Forelimb muscle (tissue), 1 donor: ENCODE results near the gene AASDHPPT. TPM values are rescaled to one million over a fixed set of nuclear protein-coding genes. Genes with fewer than 3 reads are reported as not detected.
"Not testable (repeated sequence)": the region's sequence is repeated elsewhere in the genome, so short reads cannot be mapped to it uniquely, and the experiment has no call there.

ENCODE experiments used
- DNase-seq: peaks from one replicate; pipeline ENCODE4 v3.0.0-alpha.2; 2013; ENCODE audit warnings: low read depth
- polyA plus RNA-seq: library from polyadenylated mRNA; unstranded; fragments of 120-200 nt; gene quantifications from one replicate; pipeline ENCODE4 v1.2.1, GENCODE V29; 2013; ENCODE audit not compliant: insufficient read length

AASDHPPT gene, protein sequence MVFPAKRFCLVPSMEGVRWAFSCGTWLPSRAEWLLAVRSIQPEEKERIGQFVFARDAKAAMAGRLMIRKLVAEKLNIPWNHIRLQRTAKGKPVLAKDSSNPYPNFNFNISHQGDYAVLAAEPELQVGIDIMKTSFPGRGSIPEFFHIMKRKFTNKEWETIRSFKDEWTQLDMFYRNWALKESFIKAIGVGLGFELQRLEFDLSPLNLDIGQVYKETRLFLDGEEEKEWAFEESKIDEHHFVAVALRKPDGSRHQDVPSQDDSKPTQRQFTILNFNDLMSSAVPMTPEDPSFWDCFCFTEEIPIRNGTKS
- polyA plus RNA-seq: 53.0 TPM

DNA sequence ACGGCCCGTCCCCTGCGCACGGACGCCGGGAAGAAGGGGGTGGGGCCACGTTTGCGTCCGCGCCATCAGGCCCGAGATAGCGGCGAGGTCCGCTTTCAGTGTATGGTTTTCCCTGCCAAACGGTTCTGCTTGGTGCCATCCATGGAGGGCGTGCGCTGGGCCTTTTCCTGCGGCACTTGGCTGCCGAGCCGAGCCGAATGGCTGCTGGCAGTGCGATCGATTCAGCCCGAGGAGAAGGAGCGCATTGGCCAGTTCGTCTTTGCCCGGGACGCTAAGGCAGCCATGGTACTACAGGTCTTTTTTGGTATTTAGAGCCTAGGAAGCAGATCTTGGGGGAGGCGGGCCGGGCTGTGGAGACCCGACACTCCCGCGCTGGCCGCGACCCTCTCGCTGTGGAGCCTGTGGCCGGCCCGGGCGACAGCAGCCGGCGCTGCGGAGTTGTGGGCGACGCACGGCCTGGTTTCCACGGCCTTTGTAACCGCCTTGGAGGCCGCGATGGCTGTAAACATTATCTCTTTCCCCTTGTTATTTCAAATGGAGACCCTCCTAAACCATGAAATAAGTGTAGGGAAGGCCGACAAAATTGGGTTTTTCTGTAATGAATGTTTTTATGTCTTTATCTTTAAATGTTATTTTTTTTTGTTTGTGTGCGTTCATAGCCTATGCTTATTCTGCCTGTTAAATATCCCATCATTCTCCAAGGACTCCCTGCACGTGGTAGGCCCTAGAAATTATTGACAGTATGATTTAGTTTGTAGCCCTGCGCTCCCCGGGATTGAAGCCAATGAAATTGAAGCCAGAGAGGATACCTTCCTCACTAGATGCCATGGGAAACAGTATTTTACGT lies at the start of gene AASDHPPT:
TSS of gene AASDHPPT (plus strand) at position 54 of the 847 bp plus-strand sequence. CDS start at position 103, 49 bp downstream.
- DNase-seq: peak; percentile 17

DNA sequence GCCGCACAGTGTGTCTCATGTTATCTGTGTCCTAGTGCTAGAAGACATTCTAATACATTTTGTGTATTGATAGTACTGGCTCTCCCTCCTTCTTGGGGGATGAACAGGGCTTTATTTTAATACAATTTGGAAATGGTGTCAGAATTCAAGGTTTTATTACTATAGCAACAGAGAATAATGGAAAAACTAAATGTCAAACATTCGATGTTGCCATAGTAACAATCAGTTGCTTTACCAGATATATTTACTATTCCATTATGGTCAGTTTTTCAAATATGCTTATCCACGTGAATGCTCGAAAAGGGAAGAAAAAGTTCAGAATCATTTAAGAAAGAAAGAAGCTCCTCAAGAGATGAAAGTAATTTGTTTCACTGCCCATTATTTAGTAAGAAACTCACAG lies 46.9 kb upstream of the AASDHPPT start:
- DNase-seq: no peak

DNA sequence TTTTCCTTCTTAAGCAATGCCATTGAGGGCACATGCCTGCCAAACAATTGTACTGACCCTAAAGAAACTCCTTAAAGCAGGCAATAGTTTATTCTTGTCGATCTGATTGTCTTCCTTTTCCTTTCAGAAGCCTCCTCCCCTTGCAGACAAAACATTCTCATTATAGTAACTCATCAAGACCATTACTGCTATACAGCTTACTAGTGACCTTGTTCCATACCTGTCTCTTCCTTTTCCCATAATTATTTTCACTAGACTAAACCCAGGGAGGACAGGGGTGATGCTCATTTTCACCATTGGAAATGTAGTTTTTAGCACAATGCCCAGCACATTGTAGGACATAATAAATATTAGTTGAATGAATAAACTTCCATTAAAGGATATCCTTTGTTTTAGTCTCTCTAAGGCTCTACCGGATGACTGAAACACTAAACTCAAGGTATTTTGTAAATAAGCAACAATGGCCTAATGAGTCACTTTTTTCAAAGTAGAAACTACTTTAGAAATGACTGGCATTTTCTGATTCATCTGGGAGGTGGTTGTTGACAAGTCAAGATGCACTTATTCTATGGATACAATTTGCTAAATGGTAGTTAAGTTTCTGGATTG lies 46.2 kb upstream of the AASDHPPT start:
- DNase-seq: no peak

DNA sequence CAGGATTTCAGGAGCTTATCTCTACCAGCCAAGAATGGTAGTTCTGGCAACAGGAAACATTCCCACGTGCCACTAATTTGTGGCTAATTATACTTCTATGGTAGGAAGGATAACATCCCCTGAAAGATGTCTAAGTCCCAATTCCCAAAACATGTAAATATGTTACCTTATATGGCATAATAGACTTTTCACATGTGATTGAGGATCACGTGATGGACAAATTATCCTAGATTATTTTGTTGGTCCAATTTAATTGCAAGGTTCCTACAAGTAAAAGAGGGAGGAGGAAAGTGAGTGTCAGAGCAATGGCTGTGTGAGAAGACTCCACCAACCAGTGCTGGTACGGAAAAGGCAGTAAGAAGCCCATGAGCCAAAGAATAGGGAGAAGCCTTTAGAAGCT lies 45.5 kb upstream of the AASDHPPT start:
- DNase-seq: no peak

DNA sequence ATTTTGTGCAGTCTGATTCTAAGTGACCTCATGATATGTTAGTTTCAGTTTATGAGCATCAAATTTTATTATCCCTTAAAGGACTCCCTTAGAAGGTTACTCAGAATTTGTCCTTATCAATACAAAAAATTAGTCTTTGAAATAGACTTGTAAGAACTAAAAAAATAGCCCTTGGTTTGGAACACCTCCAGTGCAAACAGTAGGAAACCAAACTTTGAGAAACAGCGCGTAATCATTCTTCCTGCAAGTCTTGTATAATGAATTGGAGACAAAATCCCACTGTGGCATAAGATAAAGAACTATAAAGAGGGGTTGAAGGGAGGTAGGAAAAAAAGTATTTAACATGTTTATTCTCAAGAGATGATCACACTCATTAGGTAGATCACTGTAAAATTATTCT lies 44.6 kb upstream of the AASDHPPT start:
- no peak for DNase-seq

DNA sequence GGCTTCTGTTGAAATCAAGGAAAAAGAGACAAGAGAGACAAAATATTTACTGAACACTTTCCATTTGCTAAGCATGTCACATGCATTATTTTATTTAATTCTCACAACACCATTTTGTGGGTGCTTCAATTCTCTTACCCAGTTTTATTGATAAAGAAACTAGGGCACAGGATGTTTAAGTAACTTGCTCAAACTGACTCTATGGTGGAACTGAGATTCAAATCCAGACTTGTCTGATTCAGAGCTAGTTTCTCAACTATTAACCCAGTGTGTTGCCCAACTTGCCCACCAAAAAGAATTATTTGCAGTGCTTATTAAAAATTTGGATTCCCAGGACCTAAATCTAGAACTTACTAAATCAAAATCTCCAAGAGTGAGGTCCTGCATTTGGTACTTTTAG lies 33.9 kb upstream of the AASDHPPT start:
- no peak for DNase-seq

DNA sequence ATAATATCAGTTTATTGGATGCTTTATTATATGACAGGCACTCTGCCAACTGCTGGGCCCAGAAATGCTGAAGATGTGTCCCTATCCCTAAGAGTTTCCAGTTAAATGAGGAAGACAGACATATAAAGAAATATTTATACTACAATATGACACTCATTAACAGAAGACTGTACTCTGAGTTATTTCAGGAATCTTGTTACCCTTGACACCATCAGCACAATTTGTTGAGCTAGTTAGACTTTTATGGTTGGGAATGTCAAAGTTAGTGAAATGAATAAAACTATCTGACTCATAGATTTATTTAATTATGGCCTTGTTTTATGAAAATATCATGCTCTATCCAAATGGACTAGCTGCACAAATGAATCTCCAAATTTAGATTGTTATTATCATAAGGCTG lies 29.8 kb upstream of the AASDHPPT start:
- no peak for DNase-seq

DNA sequence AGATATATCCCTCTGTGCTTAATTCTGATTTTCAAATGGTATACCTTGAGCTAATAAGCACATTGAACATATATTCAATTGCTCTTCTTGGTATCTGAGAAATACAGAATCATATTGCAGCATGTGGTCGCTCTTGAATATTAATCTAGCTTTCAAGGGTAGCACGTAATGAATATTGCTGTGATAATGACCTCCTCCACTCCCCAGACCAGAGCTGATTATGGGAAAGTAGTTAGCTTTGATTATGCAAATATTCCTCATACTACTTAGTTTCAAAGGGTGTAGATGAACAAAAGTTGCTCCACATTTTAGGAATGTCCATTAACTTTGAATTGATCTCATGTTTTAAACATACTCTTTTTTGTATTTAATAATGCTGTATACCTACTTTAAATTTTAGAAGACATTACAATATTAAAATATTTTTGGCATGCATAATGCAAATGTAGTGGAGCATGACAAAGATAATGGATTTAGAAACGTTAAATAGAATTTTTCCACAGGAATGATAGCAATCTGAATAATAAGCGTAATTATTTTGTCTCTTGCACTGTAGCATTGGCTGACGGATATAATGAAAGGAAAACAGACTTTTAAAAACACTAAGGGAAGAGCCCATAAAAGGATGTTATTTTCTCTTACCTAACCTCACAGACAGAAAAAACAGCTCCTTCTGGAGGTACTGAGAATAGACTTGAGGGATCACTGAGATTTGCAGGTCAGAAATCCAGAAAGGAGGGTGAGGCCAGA lies 27.6 kb upstream of the AASDHPPT start:
- DNase-seq: no peak

DNA sequence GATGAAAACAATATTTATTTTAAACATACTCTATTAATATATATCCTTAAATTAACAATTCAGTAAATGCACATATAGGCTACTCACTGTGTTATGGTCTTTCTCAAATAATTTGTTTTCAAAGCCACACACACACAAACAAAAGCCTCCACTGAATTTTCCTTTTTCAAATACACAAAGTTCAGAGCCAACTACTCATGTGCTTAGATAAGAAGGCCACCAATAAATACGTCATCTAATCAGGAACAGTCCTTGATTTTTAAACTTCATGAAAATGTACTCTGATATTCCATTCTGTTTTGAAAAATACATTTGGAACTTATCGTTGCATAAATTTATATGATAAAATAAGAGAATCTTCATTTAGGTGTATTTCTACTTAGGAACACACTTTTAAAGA lies 26.4 kb upstream of the AASDHPPT start:
- DNase-seq: no peak

DNA sequence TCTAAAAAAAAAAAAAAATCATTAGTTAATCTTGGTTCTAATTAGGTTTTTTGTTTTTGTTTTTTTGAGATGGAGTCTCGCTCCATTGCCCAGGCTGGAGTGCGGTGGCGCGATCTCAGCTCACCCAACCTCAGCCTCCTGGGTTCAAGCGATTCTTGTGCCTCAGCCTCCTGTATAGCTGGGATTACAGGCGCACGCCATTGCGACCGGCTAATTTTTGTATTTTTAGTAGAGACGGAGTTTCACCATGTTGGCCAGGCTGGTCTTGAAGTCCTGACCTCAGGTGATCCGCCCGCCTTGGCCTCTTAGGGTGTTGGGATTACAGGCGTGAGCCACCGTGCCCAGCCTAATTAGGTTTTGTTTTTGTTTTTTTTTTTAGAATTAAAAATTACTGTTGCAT lies 19.1 kb upstream of the AASDHPPT start:
- DNase-seq: not testable (repeated sequence)

DNA sequence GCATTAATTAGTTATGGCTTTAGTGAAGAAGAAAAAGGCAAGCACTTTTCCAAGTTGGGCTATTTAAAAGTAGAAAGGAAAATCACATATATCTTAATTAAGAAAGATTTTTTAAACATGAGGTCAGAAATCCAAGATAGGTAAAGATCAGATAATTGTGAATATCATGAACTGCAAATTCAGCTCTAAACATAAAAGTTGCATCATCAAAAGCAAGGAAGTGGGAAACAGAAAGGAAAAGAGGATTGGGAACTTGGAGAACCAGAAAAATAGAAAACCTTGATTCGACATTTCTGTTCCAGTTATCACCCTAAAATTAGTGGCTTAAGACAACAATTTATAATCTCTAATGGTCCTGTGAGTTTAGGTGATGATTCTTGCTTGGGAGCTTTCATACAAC lies 17.8 kb upstream of the AASDHPPT start:
- no peak for DNase-seq

DNA sequence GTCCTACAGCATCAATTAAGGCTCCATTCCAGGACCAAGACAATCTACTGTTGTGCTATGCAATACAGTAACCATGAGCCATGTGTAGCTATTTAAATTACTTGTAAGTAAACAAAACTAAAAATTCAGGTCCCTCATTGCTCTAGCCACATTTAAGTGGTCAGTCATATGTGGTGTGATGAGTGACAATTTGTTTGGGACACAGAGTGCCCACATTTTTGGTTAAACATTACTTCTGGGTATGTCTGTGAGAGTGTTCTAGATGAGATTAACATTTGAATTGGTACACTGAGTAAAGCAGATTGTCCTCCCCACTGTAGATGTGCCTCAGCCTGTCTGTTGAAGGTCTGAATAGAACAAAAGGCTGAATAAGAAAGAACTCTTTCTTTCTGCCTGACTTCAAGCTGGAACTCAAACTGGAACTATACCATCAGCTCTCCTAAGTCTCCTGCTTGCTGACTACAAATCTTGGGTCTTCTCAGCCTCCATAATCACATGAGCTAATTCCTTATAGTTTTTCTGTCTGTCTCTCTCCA lies 16.1 kb upstream of the AASDHPPT start:
- DNase-seq: no peak

DNA sequence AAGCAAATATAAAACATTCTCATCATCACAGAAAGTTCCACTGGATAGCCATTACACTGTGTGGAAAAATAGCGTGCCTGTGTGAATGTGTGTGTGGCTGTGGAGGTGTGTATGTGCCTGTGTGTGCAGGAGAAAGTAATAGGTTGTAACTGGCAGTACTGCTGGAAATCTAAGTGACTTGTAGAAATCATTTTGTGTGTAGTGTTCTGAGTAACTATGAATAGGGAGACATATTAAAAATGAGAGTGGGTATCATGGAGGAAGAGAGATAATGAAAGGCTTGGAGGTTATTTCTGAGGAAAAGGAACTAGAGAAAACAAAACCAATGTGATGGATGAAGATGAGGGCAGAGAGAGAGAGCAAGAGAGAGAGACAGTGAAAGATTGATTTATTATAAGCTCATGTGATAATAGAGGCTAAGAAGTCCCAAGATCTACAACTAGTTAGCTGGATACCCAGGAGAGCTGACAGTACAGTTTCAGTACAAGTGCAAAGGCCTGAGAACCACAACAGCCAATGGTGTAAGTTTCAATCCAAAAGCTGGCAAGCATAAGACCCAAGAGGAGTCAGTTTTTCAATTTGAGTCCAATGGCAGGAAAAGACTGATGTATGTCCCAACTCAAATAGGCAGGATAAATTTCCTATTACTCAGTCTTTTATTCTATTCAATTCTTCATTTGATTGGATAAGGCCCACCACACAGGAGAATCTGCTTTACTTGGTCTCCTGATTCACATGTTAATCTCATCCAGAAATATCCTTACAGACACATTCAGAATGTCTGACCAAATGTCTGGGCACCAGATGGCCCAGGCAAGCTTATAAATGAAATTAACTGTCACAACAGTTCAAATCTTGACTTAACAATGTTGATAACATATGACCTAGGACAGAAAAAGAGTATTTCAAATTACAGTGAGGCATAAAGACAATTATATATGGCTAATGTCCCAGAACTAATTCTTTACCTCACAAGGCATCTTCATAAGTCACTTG lies 15.2 kb upstream of the AASDHPPT start:
- DNase-seq: no peak

DNA sequence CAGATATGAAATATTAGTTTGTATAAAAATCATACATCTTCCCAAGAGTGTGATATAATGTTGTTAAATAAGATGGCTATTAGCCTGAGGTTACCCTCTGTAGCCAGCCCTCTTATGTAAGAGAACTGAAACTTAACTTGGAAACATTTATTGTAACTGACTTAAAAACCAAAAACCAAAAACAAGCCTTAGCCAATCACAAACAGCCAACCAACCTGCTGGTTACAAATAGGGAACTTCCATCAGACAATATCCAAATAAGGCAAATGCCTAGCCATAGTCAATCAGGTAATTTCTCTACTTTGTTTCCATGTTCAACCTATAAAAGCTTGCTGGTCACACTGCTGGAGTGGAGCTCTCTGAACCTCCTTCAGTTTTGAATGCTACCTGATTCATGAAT lies 14.5 kb upstream of the AASDHPPT start:
- no peak for DNase-seq

DNA sequence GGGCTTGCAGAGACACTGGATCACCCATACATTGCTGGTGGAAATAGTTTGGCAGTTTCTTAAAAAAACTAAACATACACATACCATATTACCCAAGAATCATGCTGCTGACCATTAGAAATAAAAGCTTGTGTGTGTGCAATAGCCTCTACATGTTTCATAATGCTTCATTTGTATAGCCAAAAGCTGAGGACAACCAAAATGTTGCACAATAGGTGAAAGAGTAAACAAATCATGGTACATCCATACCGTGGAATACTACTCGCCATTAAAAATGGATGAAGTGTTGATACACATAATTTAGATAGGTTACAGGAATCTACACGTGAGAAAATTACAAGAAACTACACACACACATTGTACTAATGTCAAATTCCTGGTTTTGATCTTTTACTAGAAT lies 6.9 kb upstream of the AASDHPPT start:
- DNase-seq: no peak

DNA sequence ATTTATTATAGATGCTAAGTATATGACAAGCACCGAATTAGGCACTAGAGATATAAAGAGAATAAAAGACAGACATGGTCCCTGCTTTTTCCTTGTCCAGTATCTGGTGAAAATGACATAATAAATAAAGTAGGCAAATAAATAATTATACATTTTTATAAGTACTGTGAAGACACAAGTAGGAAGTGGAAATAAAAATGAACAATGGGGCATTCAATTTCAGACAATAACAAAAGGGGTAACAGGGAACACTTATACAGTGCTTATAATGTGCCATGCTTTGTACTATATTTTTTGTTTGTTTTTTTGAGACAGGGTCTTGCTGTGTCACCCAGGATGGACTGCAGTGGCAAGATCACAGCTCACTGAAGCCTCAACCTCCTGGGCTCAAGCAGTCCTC lies 4.7 kb upstream of the AASDHPPT start:
- DNase-seq: no peak

DNA sequence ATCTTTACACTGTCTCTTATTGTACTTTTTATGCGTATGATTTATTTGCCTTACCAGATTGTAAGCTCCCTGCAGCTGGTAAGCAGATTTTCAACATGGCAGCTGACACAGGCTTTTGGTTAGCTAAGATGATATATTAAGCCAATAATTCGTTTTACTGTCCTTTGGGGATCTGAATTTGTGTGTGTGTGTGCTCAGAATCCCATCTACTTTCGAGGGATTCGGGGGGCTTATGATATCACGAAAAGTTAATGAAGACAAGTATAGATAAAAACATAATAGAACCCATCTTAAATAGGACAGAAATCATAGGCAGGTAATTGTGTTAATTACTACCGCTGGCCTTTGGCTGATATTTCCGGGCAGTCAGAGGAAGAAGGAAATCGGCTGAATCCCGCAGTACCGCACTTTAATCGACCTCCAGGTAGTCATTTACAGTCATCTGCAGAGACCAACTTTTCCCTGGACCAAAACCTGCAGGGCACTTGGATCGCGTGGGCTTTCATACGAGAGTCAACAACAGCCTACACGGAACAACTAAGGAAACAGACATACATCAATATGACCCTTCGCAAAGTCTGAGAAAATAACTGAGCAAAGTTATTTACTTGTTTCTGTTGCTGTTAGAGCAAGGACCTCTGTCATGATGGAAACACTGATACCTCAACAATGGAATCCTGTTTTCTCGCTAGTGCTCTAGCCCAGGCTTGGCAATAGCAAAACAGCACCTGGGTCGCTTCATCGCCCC lies 1.1 kb upstream of the AASDHPPT start:
- DNase-seq: peak; percentile 5

DNA sequence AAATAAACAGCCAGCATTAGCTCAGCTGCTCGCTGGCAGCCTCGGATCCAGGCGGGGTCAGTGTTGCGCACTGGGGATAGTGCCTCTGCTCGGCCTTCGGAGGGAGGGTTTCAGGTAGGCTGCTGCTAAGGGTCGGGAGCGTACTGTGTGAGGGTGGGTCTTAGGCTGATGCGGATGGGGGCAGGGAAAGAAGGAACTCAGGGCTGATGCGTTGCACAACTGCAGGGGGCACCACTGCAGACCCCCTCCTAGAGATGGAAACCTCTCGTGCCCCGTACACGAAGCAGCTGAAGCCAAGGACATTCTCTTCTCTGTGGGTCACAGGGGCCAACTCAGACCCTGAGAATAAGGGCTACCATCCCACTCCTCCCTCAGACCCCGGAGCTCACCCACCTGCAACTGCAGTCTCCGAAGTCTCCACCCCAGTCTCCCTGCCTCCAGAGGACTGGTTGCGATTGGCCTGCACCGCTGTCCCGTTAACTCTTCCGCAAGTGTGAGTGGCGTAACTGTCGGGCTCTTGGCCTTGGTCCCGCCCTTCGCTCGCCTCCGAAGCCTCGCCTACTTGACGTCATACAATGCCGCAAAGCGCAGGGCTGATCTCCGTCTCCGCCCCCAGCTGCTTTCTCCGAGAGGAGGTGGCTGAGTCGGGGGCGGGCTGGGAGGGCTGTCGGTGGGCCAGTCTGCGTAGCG lies 398 bp upstream of the AASDHPPT start, which contains the start of gene KBTBD3:
TSS of gene KBTBD3 (minus strand) at position 429 of the 690 bp plus-strand sequence. CDS start 18,250 bp downstream, outside the sequence.
- DNase-seq: peak; percentile 100

DNA sequence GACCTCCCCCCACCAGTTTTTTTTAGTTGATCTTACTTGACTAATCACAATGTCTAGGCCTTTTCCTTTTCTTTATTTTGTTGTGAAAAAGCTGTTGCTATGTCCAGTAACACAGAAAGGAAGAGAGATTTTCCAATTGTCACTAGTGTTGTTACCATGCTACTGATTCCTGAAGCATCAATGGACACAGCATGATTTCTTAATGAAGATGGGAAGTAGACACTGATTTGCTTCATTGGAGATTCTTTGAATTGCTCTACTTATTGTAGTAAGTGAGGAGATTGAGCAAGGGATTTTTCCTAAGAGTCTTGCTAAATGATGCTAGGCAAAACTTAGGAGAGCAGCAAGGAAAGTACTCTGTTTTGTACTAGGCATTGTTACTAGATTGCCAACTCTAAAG lies 4.6 kb downstream of the AASDHPPT start:
- no peak for DNase-seq
